ENCODE measurements around the gene XPNPEP1. TPM values are rescaled to one million over a fixed set of nuclear protein-coding genes. Genes with fewer than 3 reads are reported as not detected.
A peak's percentile ranks its signal among the peaks of the same experiment; 100 is the strongest.
"Not testable (repeated sequence)": the region's sequence is repeated elsewhere in the genome, so short reads cannot be mapped to it uniquely, and the experiment has no call there.

The XPNPEP1 gene
- total RNA-seq, 1 experiment from 2014 or later, result 125 TPM

DNA sequence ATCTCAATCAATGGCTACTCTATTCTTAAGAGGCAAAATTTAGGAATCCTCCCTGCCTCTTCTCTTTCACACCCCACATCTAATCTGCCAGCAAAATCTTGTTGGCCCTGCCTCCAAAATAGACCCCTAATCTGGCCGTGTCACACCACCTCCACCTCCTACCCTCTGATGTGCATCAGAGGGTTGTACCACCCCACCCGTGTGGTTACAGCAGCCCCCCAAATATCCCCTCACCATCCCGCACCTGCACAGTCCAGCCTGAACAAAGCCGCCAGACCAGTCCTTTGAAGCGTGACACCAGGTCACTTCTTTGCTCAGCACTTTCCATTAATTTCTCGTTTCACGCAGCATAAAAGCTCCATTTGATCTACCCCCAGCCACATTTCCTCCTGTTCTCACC, 776 bp upstream of the XPNPEP1 start:
- no peak for DNase-seq (ENCODE audit: low read depth)

DNA sequence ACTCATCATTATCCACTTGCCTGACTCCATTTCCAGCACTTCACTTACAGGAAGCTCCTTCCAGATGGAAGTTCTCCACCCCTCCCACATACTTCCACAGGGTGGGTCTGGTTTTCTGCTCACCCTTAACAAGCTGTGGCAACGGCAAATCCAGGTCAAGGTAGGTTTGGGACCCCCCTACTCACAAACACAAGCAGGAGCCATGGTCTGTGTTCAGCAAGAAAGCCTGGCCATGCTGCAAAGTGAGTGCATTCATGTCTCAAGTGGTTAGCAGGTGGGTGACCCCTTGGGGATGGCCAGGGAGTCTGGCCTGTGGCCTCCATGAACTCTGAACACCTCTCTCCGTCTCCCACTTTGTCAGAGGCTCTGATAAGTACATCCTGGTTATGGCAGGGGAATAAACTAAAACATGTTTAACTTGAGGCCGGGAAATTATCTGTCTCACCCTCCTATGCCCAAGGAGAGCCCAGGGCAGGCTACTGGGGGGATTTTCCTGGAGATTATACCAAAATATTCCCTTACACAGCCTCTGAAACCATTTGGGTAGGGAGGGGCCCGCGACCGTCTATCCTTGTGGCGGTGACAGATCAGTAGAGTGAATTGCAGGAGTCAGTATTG, 844 bp downstream of the XPNPEP1 start:
- DNase-seq (ENCODE audit: low read depth), result no peak

DNA sequence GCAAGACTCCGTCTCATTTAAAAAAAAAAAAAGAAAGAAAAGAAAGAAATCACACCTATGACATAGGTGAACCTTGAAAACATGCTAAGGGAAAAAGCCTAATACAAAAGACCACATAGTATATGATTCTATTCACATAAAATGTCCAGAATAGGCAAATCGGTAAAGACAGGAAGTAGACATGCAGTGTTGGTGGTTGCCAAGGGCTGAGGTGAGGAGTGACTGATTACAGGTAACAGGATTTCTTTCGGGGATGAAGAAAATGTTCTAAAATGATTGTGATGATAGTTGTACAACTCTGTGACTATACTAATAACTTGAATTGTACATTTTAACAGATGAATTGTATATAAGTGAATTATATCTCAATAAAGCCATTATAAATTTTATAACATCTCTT, 3.3 kb downstream of the XPNPEP1 start:
- DNase-seq (ENCODE audit: low read depth), result no peak

DNA sequence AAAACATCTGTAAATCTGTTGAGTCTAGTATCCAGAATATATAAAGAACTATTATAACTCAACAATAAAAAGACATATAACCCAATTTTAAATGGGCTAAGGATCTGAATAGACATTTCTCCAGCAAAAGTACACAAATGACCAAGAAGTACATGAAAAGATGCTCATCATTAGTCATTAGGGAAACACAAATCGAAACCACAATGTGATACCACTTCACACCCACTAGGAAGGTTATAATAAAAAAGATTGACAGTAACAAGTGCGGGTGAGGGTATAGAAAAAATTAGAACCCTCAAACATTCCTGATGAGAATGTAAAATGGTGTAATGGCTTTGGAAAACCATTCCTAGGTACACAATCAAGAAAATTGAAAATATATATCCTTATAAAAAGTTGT, 4.1 kb downstream of the XPNPEP1 start:
- peak; percentile 94 for DNase-seq (ENCODE audit: low read depth)

DNA sequence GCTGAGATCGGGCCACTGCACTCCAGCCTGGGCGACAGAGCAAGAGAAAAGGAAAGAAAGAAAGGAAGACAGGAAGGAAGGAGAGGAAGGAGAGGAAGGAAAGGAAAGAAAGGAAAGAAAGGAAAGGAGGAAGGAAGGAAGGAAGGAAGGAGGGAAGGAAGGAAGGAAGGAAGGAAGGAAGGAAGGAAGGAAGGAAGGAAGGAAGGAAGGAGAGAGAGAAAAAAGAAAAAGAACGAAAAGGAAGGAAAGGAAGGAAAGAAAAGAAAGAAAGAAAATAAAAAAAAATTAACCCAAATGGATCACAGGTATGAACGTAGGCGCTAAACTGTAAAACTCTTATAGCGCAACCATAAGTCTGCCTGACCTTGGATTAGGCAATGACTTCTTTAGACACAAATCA, 4.6 kb downstream of the XPNPEP1 start:
- DNase-seq (ENCODE audit: low read depth), result not testable (repeated sequence)

DNA sequence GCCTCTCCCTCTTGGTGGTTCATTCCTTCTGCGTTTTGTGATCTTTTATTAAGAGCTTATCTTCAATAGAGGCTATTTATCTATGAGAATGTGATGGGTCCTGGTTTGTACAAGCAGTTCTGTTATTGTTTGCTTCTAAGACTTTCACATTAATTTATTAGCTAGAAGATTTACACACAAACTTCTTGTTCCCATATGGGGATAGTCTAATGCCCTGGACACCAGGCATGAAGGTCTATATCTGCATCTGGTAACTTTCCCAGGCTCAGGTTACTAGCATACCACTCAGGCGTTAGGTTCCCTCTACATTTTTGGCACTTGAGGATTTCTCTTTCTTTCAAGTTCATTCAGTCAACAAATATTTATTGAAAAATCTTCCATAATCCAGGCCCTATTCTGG, 7.7 kb downstream of the XPNPEP1 start:
- DNase-seq (ENCODE audit: low read depth), result no peak

DNA sequence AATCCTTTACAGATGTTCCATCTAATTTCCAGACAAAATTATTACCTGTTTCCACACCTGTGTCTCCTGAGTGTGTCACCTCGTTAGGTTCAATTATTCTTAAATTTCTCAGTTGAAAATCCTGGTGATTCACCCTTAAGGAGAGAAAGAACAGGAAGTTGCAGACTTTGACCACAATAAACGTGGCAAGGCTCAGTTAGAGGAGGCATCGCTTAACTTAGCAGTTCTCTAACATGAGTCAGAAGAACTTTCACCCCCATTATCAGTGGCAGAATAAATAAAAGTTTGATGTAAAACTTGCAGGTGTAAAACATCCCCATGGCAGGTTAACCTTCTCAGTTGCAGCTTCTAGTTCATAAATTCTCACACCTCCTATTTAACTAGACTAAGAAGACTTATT, 8.3 kb downstream of the XPNPEP1 start:
- DNase-seq (ENCODE audit: low read depth), result peak; percentile 86

DNA sequence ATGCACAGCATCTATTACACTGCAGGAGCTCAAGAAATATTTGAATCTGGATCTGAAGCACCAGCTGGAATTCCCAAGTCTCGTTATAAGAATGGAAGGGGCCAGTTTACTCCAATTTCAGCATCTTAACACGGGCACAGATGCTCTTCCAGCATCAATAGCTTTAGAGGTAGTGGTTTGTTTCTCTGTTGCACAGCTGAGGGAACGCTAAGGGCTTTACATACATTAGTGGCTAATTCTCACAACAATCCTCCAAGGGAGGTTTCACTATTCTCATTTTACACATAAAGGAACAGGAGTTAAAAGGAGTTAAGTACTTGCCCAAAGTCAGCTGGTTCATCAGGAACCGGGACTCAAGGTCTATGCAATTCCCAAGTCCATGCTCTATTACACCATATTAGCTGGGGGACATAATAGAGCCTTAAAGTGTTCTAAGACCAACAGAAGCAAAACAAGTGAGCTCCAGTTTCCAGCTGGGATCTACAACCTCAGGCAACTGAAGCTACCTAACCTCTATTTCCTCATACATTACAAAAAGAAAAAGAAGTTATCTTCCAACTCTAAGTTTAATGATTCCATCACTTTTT, 9.9 kb downstream of the XPNPEP1 start:
- no peak for DNase-seq (ENCODE audit: low read depth)

DNA sequence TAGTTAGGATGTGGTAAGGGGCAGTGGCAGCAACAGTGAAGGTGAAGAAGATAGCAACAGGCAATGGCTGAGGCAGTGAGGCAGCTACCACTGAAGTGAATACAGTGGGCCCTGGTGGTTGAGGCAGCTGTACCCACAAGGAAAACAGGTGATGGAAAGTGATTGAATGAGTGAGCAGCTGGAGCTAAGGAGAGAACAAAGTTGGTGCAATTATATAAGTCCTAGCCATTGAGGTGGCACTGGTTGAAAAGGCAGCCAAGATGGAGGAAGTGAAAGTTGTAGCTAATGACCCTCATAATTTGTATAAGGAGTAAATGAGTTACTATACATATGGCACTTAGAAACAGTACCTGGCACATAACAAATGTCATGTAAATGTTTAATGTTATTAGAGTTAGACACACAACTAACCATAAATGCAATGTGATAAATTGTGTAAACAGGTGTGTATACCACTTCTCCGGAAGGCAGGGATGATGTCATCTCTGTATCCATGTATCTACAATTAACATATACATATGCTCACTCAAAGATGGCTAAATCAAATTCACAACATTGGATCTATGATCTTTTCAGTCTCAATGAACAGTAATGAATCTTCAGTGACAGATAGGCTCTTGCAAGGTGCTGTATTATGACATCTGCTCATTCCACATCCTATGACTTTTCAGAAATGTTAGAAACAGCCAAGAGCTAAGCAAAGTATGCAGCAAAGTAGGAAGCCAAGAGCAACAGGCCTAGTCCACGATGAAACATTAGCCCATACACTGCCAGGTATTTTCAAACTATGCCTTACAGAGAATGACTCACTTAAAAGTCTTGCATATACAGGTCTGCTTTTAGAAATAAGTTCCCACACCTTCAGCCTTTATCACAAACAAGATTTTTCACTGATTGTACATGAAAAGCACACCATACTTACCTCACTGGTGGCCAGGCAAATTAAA, 10.7 kb downstream of the XPNPEP1 start:
- DNase-seq (ENCODE audit: low read depth), result peak; percentile 66

DNA sequence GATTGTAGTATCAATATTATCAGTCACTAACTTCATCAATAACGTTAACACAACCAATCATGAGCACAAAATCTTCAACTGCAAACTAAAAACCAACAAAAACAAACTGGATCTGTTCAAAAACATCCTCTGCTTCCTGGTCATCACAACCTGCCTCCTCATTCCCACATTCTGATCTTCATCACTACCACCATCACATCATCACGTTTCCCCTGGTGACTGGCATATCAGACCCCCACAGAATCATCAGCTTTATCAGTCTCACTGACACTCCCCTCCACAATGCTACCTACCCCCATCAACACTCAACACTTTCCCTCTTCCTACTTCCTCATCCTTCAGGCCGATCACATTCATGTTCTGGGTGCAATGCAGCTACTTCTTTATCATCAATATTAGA, 11.4 kb downstream of the XPNPEP1 start:
- no peak for DNase-seq (ENCODE audit: low read depth)

DNA sequence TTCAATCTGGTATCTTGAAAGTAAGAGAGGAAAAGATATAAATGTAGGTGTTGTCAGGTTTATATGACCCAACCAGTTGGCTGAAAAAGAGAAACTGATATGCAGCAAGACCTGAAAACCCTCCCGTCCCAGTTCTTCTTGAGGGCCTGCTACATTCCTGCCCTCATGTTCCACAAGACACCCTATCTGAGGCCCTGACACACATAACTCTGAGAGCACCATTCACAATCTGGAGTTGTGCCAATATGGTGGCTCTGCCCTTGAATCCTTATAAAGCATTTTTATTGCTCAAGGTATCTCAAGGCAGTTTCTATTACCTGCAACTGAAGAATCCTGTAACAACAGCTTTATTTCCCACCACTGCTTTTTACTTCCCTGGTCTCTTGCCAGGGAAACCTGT, 17.0 kb downstream of the XPNPEP1 start:
- DNase-seq (ENCODE audit: low read depth), result no peak

DNA sequence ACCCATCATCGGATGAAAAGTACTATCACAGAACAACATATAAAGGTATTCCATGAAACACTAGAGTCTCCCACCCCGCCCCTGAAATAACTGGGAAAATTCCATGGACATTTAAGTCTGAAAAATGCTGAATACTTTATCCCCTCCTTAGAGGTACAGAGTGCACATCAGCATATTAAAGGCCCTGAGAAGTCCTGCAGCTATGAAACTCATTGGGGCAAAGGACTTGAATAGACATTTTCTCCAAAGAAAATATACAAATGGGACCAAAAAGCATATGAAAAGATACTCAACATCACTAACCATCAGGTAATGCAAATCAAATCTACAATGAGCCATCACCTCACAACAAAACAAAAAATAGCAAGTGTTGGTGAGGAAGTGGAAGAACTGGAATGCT, 18.9 kb downstream of the XPNPEP1 start:
- no peak for DNase-seq (ENCODE audit: low read depth)

DNA sequence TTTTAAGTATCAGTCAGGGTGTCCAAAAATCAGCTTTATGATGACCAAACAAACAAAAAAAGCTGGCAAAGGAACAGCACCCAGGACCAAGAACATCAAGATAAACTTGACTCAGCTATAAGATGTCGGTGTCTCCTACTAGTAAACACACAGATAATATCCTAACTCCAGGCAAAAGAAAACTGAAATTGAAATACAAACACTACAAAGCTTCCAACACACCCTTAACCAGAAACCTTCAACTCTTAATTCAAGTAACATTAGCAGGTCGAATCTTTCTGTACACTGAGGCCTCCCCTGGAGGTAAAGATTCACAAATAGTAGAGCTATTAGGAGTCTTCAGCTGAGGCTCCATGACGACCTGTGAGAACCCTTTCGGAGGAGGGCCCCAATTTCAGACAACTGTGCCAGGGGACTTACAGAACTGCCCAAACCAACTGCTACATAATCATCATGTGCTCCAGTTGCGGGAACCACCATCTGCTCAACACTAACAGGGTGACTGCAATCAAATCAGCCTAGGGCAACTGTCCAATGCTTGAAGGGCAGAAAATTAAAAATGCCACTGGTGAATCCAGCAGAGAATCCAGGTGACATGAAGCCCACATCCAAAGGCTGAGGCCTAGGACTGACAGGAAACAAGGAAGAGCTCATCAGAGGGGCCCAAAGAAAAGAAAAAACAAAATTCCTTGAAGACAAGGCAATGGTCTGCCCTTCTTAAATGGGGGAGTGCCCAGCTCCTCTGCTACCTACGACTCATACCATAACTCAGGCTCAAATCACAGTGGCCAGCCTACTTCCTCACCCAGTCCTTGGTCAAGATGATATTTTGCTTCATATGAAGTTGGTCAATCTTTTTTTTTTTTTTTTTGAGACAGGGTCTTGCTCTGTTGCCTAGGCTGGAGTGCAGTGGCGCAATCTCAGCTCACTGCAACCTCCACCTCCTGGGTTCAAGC, 20.0 kb downstream of the XPNPEP1 start:
- peak; percentile 66 for DNase-seq (ENCODE audit: low read depth)

DNA sequence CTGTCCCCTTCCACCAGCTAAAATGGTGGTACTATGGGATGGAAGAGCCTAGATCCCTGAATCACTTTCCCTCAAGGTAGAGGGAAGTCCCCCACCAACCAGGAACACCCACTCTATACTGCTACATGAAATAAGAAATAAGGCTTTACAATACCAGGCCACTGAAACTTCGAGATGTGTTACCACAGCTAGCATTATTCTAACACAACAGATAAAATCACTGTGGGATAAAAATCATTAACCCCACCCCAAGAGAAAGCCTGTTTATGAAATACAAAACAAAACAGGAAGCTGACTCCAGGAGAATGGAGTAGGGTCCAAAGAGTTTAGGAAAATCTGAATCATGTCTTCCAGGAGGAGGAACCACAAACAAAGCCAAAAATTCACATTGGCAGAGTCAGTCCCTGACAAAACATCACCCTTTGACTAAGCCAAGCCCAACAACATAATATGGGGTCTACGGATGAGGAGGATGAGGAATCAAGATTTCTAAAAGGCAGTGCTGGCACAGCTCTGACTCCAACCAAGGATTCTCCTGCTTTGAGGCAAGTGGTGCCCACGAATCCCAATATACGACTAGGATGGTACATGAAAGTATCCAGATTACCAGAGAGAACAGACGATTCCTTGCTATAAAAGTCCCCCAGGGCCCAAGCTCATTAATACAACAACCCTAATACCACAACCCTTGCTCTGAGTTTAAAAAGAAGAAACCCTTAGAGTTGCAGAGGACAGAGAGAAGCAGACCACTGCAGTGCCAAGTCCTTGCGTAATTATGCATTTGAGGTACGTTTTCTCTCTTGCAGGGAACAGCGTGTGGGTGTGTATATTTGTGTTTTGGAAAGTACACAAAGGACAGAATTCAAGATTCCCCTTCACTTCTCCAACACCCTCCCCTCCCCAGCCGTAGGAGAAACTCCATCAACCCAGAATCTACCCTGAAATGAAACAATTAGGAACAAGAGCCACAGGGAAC, 23.7 kb downstream of the XPNPEP1 start:
- DNase-seq (ENCODE audit: low read depth), result peak; percentile 75

DNA sequence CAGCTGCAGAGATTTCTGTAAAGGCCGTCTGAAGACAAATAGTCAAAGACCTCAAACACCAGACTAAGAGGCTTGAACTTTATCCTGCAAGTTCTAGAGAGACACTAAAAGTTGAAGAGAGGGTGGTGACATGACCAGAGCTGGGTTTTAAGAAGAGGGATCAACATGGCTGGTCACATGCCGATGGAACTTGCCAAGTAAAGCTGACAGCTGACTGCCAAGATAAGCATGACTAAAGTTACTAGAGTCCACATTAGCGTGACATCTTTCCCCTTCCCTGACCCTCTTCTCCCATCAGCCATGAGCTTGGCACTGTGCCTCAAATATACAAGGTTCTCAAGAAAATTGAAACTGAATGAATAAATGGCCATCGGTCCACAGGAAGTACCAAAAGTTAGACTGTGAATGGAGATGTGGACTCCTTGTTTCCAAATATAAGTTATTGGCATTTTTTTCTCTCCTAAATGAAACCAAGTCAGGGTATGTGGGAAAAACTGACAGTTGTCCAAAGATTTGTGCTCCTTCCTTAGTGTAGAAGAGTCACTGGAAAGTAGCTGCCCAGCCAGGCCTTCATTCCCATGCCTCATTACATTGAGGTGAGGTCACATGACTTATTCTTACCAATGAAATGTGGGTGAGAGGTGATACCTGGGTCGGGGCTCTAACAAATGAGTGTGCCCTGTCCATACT, 24.5 kb downstream of the XPNPEP1 start:
- DNase-seq (ENCODE audit: low read depth), result peak; percentile 85

DNA sequence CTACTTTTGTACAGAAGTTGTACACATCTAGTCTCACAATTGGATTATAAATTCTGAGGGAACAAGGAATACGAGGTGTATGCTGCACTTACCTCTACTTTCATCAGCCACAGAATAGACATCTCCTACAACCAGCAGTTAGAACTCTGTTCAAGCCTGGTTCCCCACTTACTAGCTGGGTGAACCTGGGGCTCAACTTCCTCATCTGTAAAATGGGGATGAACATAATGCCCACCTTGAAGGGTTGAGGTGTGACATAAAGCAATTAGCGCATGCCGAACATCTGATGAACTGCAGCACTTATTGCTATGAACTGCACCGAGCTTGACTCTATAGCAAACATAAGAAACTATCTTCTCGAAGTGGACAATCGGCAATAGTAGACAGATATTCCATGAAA, 25.3 kb downstream of the XPNPEP1 start:
- DNase-seq (ENCODE audit: low read depth), result no peak

DNA sequence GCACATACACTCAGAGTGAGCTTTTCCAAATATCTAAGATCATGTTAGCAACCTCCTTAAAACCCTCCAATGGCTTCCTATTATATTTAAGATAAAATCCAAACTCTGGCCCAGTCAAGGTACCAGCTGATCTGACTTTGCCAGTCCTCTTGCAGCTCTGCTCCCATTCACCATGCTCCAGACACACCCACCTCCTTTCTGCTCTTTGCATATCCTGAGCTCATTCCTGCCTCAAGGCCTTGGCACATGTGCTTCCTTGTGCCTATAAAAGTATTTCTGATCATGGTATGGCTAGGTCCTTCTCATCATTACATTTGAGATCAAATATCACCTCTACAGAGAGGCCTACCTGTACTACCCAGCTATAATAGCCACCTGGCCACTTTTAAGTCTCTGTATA, 27.5 kb downstream of the XPNPEP1 start:
- DNase-seq (ENCODE audit: low read depth), result no peak

DNA sequence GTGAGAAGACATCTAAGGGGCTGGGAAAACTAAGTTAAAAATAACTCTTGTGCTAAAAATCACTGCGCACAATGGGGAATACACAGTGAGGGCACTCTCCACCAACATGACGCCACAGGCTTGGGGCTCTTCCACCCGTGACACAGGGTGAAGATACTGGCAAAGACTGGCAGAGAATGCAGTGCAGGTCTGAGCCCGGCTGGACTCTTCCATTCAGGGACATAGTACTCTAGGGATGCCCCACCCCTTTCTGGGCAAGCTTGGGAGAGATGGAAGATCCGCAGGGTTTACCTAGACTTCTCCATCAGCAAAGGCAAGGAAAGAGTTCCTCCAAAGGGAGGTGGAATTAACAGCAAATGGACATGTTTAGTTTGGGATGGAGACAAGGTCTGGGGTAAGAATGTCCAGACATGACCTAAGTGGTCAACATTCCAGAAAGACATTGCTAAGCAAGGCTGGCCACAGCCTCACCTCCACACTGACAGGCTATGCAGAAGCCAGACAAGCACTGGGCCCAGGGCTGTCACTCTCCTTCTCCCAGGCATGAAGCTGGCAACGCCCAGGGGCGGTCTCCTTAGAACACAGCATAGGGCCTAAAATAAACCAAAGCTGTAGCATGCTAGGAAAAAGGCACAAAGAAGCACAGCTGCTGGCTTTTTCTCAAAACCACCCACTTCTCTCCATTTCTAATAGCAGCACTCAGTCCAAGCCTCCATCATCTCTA, 28.1 kb downstream of the XPNPEP1 start:
- DNase-seq (ENCODE audit: low read depth), result peak; percentile 75

DNA sequence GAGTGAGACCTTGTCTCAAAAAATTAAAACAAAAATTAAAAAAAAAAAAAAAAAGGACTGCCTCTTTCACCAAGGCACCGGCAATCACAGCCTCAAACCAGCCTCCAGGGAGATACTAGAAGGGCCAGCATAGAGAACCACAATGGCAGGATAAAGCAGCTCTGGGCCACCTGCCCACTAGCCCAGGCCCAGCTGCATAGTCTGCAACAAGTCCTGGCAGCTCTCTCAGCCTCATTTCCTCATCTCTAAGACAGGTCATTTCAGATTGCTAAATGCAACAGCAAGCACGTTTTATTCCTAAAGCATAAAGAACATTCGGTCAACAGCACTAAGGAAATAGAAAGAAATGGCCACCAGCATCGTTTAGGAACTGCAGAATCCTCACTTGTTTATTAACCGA, 28.8 kb downstream of the XPNPEP1 start:
- peak; percentile 69 for DNase-seq (ENCODE audit: low read depth)
